Measurements from ENCODE around the gene RPS6KL1. TPM values are rescaled to one million over a fixed set of nuclear protein-coding genes. Genes with fewer than 3 reads are reported as not detected.
A peak's percentile ranks its signal among the peaks of the same experiment; 100 is the strongest.

Gene RPS6KL1
- total RNA-seq, 1 donor from 2014 or later, result 248 TPM

- H3K36me3 Mint-ChIP-seq (ENCODE audit: unreplicated experiment), result peaks cover 8% of the 10 kb centered on the region
- H3K27ac Mint-ChIP-seq (ENCODE audit: unreplicated experiment), result peak overlapping the region; percentile 64
- H3K27me3 Mint-ChIP-seq (ENCODE audit: unreplicated experiment), result peaks cover 17% of the 10 kb centered on the region
- TF ChIP-seq CTCF (IDR thresholded peaks at IDR 0.05; ENCODE audit: partially characterized antibody, unreplicated experiment), result no peak
- H3K4me3 Mint-ChIP-seq (ENCODE audit: unreplicated experiment), result no peak overlapping the region
- peaks cover 50% of the 10 kb centered on the region for H3K4me1 Mint-ChIP-seq (ENCODE audit: low read depth, unreplicated experiment)
- no peak for DNase-seq
- peaks cover 14% of the 10 kb centered on the region for H3K9me3 Mint-ChIP-seq (ENCODE audit: unreplicated experiment)
These were observed 4.7 kb downstream of the RPS6KL1 start for GRCh38 chr14:74918380-74918779.

- Mint-ChIP-seq H3K36me3 (ENCODE audit: unreplicated experiment) (peaks cover 8% of the 10 kb centered on the region), H3K27ac (ENCODE audit: unreplicated experiment) (peak overlapping the region; percentile 93), H3K27me3 (ENCODE audit: unreplicated experiment) (peaks cover 17% of the 10 kb centered on the region), H3K9me3 (ENCODE audit: unreplicated experiment) (peaks cover 14% of the 10 kb centered on the region), H3K4me3 (ENCODE audit: unreplicated experiment) (peak overlapping the region; percentile 63), H3K4me1 (ENCODE audit: low read depth, unreplicated experiment) (peaks cover 51% of the 10 kb centered on the region)
- DNase-seq, result no peak
- no peak for TF ChIP-seq CTCF (IDR thresholded peaks at IDR 0.05; ENCODE audit: partially characterized antibody, unreplicated experiment)
These were observed 5.4 kb downstream of the RPS6KL1 start for GRCh38 chr14:74917646-74918081.

GRCh38 chr14:74917178-74917543 lies 5.9 kb downstream of the RPS6KL1 start:
- Mint-ChIP-seq H3K9me3 (ENCODE audit: unreplicated experiment) (peaks cover 14% of the 10 kb centered on the region), H3K36me3 (ENCODE audit: unreplicated experiment) (peaks cover 6% of the 10 kb centered on the region), H3K4me3 (ENCODE audit: unreplicated experiment) (peak overlapping the region; percentile 63), H3K4me1 (ENCODE audit: low read depth, unreplicated experiment) (peaks cover 49% of the 10 kb centered on the region), H3K27ac (ENCODE audit: unreplicated experiment) (peak overlapping the region; percentile 93), H3K27me3 (ENCODE audit: unreplicated experiment) (peaks cover 17% of the 10 kb centered on the region)
- no peak for DNase-seq
- no peak for TF ChIP-seq CTCF (IDR thresholded peaks at IDR 0.05; ENCODE audit: partially characterized antibody, unreplicated experiment)

GRCh38 chr14:74915826-74916225 lies 7.2 kb downstream of the RPS6KL1 start:
- Mint-ChIP-seq H3K36me3 (ENCODE audit: unreplicated experiment) (peaks cover 4% of the 10 kb centered on the region), H3K27ac (ENCODE audit: unreplicated experiment) (peak overlapping the region; percentile 93)

GRCh38 chr14:74915426-74915825 lies 7.6 kb downstream of the RPS6KL1 start:
- DNase-seq, result no peak
- Mint-ChIP-seq H3K27me3 (ENCODE audit: unreplicated experiment) (peaks cover 15% of the 10 kb centered on the region), H3K4me3 (ENCODE audit: unreplicated experiment) (peak overlapping the region; percentile 46), H3K4me1 (ENCODE audit: low read depth, unreplicated experiment) (peaks cover 46% of the 10 kb centered on the region), H3K36me3 (ENCODE audit: unreplicated experiment) (peaks cover 4% of the 10 kb centered on the region), H3K27ac (ENCODE audit: unreplicated experiment) (peak overlapping the region; percentile 93), H3K9me3 (ENCODE audit: unreplicated experiment) (peaks cover 15% of the 10 kb centered on the region)
- TF ChIP-seq CTCF (IDR thresholded peaks at IDR 0.05; ENCODE audit: partially characterized antibody, unreplicated experiment), result no peak

More at GRCh38 chr14:74915826-74916225, 7.2 kb downstream of the RPS6KL1 start:
- H3K27me3 Mint-ChIP-seq (ENCODE audit: unreplicated experiment), result peaks cover 16% of the 10 kb centered on the region
- H3K4me3 Mint-ChIP-seq (ENCODE audit: unreplicated experiment), result peak overlapping the region; percentile 46
- H3K4me1 Mint-ChIP-seq (ENCODE audit: low read depth, unreplicated experiment), result peaks cover 50% of the 10 kb centered on the region
- DNase-seq, result no peak
- peaks cover 14% of the 10 kb centered on the region for H3K9me3 Mint-ChIP-seq (ENCODE audit: unreplicated experiment)
- no peak for TF ChIP-seq CTCF (IDR thresholded peaks at IDR 0.05; ENCODE audit: partially characterized antibody, unreplicated experiment)

Measured in glutamatergic neuron (in vitro differentiated cells).